PFSK-1 (cell line): Measurements from ENCODE around the gene ZNF213.

Source experiments
- FOXP2 ChIP-seq: optimal IDR thresholded peaks from 2 replicates; pipeline ENCODE3; 2011; ENCODE audit warnings: borderline replicate concordance, control low read depth, inconsistent platforms; ENCODE audit not compliant: insufficient read depth; ENCODE audit errors: extremely low read length, extremely low read depth
- POLR2AphosphoS5 ChIP-seq: IDR thresholded peaks from 2 replicates; pipeline ENCODE4 v1.6.1; 2012; ENCODE audit warnings: low read depth, mild to moderate bottlenecking, control low read depth, low read length, moderate library complexity
- REST ChIP-seq, 2 experiments: IDR thresholded peaks; 2 replicates each; pipeline versions ENCODE4 v1.6.1 to v1.8.0; 2011 to 2012; ENCODE audit warnings: low read depth in 2 of 2, low read length in 2 of 2, control low read depth in 1 of 2, inconsistent platforms in 1 of 2, mild to moderate bottlenecking in 1 of 2, moderate library complexity in 1 of 2; ENCODE audit not compliant: insufficient read depth in 1 of 2
- SIN3A ChIP-seq: IDR thresholded peaks from 2 replicates; pipeline ENCODE4 v1.6.1; 2012; ENCODE audit warnings: mild to moderate bottlenecking, low read length, moderate library complexity, borderline replicate concordance; ENCODE audit not compliant: insufficient read depth
- TAF1 ChIP-seq: IDR thresholded peaks from 2 replicates; pipeline ENCODE4 v1.6.1; 2012; ENCODE audit warnings: low read length, control low read depth, borderline replicate concordance; ENCODE audit not compliant: insufficient read depth

- TF ChIP-seq POLR2AphosphoS5 (no peak), SIN3A (no peak), REST (IDR thresholded peaks at IDR 0.05; ENCODE audit: insufficient read depth in 1 of 2, low read depth in 2 of 2, low read length in 2 of 2) (no peak), TAF1 (no peak), FOXP2 (no peak)
Measured at GRCh38 chr16:3152991-3153368, 18.2 kb downstream of the ZNF213 start.
